Peyer's patch (tissue), 4 donors: Measurements from ENCODE around the gene CHRNG.

ENCODE experiments used
- CTCF ChIP-seq, 6 experiments: fragments of 450-650 bp in 4 of 6; fragments of 200-600 bp in 2 of 6; sonication (generic) in 1 of 6; IDR thresholded peaks; one replicate each; pipeline ENCODE4 v1.5.1; 2017 to 2019; ENCODE audit warnings: antibody characterized with exemption in 6 of 6, mild to moderate bottlenecking in 3 of 6, moderate library complexity in 1 of 6
- POLR2A ChIP-seq, 2 donors: fragments of 450-650 bp; IDR thresholded peaks; one replicate each; pipeline ENCODE4 v1.5.1; 2017; ENCODE audit warnings: antibody characterized with exemption in 2 of 2, mild to moderate bottlenecking in 2 of 2, moderate library complexity in 2 of 2

GRCh38 chr2:232496501-232497270 lies 42.8 kb upstream of the CHRNG start:
- TF ChIP-seq POLR2A (IDR thresholded peaks at IDR 0.05) (no peak), CTCF (IDR thresholded peaks at IDR 0.05) (no peak)
